ENCODE results near the gene EID2B.

Gene EID2B

GRCh38 chr19:39499932-39500331, 32.7 kb downstream of the EID2B start:
- DNase-seq (ENCODE audit: low read depth in 2 of 2) = no peak

DNA sequence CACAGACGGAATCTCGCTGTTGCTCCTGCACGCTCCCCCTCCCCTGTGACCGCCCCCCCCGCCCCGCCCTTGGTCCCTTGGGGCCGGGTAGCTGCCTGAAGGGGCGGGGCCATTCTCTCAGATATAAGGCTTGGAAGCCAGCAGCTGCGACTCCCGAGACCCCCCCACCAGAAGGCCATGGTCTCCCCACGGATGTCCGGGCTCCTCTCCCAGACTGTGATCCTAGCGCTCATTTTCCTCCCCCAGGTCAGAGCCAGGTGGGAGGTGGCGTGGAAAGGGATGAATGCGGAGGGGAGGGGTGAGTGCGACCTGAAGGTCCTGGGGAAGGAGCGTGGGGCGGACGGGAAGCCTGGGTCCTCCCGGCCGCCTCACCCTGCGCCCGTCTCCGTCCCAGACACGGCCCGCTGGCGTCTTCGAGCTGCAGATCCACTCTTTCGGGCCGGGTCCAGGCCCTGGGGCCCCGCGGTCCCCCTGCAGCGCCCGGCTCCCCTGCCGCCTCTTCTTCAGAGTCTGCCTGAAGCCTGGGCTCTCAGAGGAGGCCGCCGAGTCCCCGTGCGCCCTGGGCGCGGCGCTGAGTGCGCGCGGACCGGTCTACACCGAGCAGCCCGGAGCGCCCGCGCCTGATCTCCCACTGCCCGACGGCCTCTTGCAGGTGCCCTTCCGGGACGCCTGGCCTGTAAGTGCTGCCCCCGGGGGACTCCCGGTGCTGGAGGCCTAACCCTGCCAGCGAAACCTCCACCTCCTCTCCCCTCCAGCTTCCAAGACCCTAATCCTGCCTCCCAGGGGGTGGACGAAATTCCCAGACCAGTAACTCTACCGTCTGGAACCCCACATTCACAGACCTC, 33.6 kb downstream of the EID2B start, which contains the start of gene DLL3:
TSS of gene DLL3 (plus strand) at position 150 of the 845 bp plus-strand sequence. CDS start at position 178, 28 bp downstream.
- DNase-seq (ENCODE audit: low read depth in 2 of 2) = no peak

- DNase-seq (ENCODE audit: low read depth in 2 of 2) = no peak
Measured at GRCh38 chr19:39497996-39498797, 34.5 kb downstream of the EID2B start.

GRCh38 chr19:39497701-39497995, 35.0 kb downstream of the EID2B start:
- DNase-seq (ENCODE audit: low read depth in 2 of 2) = no peak

- DNase-seq (ENCODE audit: low read depth in 2 of 2) = no peak
Measured at GRCh38 chr19:39496063-39496462, 36.6 kb downstream of the EID2B start.

GRCh38 chr19:39494661-39495060, 38.0 kb downstream of the EID2B start:
- no peak for DNase-seq (ENCODE audit: low read depth in 2 of 2)

GRCh38 chr19:39492788-39493187, 39.9 kb downstream of the EID2B start:
- DNase-seq (ENCODE audit: low read depth in 2 of 2) = no peak

- DNase-seq (ENCODE audit: low read depth in 2 of 2) = no peak
Measured at GRCh38 chr19:39492225-39492624, 40.4 kb downstream of the EID2B start.

GRCh38 chr19:39489756-39490155, 42.9 kb downstream of the EID2B start:
- DNase-seq (ENCODE audit: low read depth in 2 of 2) = no peak

DNA sequence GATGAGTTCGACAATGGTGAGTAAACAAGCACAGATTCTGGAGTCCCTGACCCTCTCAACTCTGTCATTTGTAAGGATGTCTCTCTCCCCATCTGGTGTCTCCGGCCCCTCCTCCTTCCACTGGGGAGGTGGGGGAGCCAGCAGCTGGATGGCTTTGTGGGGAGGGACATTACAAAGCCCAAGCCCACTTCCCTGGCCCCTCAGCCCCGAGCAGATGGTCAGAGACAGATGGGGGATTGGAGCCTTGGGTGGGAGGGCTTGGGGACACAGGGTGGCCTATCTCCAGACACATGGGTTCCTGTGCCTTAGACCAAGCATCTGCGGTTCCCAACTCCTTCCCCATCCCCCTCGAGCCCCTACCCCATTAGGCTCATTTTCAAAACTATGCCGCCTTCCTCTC, 49.5 kb downstream of the EID2B start:
- no peak for DNase-seq (ENCODE audit: low read depth in 2 of 2)

- DNase-seq (ENCODE audit: low read depth in 2 of 2) = no peak
Measured at GRCh38 chr19:39481676-39482075, 51.0 kb downstream of the EID2B start.

GRCh38 chr19:39481229-39481545, 51.5 kb downstream of the EID2B start:
- no peak for DNase-seq (ENCODE audit: low read depth in 2 of 2)
